Measurements from ENCODE around the gene GRID2IP. TPM values are rescaled to one million over a fixed set of nuclear protein-coding genes. Genes with fewer than 3 reads are reported as not detected.

The GRID2IP gene
- total and polyA plus RNA-seq, 8 donors: 0.47 to 1.00 (median 0.66) TPM

- peaks cover 8 to 24% (median 13%) of the 10 kb centered on the region in 3 donors for H3K4me1 ChIP-seq
- DNase-seq: no peak
- peak overlapping the region in 2 of 4 donors; percentile 72 to 99 for H3K4me3 ChIP-seq
- H3K27ac ChIP-seq: peak overlapping the region in 1 of 4 donors; percentile 6
- ATAC-seq: no peak
- H3K9me3 ChIP-seq: no peaks in the 10 kb centered on the region
- intact Hi-C loops (cut with DNase I): no loop called here
- FAIRE-seq: no peak
- 29 to 36% methylated on average over 6 of the region's 6 CpGs for WGBS, 2 donors
- TF ChIP-seq, protein P1, sequence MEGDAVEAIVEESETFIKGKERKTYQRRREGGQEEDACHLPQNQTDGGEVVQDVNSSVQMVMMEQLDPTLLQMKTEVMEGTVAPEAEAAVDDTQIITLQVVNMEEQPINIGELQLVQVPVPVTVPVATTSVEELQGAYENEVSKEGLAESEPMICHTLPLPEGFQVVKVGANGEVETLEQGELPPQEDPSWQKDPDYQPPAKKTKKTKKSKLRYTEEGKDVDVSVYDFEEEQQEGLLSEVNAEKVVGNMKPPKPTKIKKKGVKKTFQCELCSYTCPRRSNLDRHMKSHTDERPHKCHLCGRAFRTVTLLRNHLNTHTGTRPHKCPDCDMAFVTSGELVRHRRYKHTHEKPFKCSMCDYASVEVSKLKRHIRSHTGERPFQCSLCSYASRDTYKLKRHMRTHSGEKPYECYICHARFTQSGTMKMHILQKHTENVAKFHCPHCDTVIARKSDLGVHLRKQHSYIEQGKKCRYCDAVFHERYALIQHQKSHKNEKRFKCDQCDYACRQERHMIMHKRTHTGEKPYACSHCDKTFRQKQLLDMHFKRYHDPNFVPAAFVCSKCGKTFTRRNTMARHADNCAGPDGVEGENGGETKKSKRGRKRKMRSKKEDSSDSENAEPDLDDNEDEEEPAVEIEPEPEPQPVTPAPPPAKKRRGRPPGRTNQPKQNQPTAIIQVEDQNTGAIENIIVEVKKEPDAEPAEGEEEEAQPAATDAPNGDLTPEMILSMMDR (IDR thresholded peaks at IDR 0.05): no peak
- no peaks in the 10 kb centered on the region for H3K36me3 ChIP-seq
- H3K27me3 ChIP-seq: no peaks in the 10 kb centered on the region
These were observed 69.8 kb downstream of the GRID2IP start for GRCh38 chr7:6481445-6481844.

GRCh38 chr7:6480323-6480660, 71.0 kb downstream of the GRID2IP start:
- no peak for FAIRE-seq
- H3K9me3 ChIP-seq: no peaks in the 10 kb centered on the region
- H3K27ac ChIP-seq: no peak overlapping the region
- H3K36me3 ChIP-seq: no peaks in the 10 kb centered on the region
- TF ChIP-seq, protein P1 (IDR thresholded peaks at IDR 0.05): no peak
- 31 to 32% methylated on average over 5 of the region's 5 CpGs for WGBS, 2 donors
- peaks cover 8 to 30% (median 13%) of the 10 kb centered on the region in 3 donors for H3K4me1 ChIP-seq
- H3K4me3 ChIP-seq: peak overlapping the region in 1 of 4 donors; percentile 12
- intact Hi-C loops (cut with DNase I): no loop called here
- DNase-seq: no peak
- no peaks in the 10 kb centered on the region for H3K27me3 ChIP-seq
- no peak for ATAC-seq

- Histone ChIP-seq H3K27me3 (no peaks in the 10 kb centered on the region), H3K4me3 (no peak overlapping the region), H3K4me1 (peaks cover 8 to 34% (median 13%) of the 10 kb centered on the region in 3 donors), H3K27ac (no peak overlapping the region), H3K9me3 (no peaks in the 10 kb centered on the region), H3K36me3 (no peaks in the 10 kb centered on the region)
- intact Hi-C loops (cut with DNase I): no loop called here
- WGBS, 2 donors: 55 to 67% methylated on average over 8 of the region's 8 CpGs
- TF ChIP-seq, protein P1 (IDR thresholded peaks at IDR 0.05): no peak
- ATAC-seq (no peak), FAIRE-seq (no peak), DNase-seq (no peak)
These were observed 72.2 kb downstream of the GRID2IP start for GRCh38 chr7:6479067-6479466.

GRCh38 chr7:6478186-6478585, 73.1 kb downstream of the GRID2IP start:
- H3K4me3 ChIP-seq: no peak overlapping the region
- DNase-seq: no peak
- H3K27me3 ChIP-seq: no peaks in the 10 kb centered on the region
- ATAC-seq: no peak
- H3K9me3 ChIP-seq: no peaks in the 10 kb centered on the region
- no peaks in the 10 kb centered on the region for H3K36me3 ChIP-seq
- intact Hi-C loops (cut with DNase I): no loop called here
- H3K4me1 ChIP-seq: peaks cover 8 to 34% (median 13%) of the 10 kb centered on the region in 3 donors
- FAIRE-seq: no peak
- no peak overlapping the region for H3K27ac ChIP-seq
- TF ChIP-seq, protein P1 (IDR thresholded peaks at IDR 0.05): no peak
- WGBS, 2 donors: 47 to 54% methylated on average over 7 of the region's 7 CpGs

DNA sequence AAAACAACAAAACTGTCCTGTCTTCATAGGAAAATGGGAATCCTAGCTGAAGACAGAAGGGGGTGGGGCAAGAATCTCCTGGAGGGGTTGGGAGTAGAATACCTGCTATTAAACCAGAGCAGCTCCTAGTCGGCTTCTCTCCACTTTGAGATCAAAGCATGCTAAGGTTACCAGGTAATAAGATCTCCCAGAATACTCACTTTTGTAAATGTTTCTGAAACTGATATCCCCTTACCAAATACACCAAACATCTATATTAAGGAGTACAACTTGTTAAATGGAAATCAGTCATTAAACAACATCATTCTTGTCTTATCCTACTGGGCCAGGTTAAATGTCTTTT, 74.0 kb downstream of the GRID2IP start:
- TF ChIP-seq, protein P1 (IDR thresholded peaks at IDR 0.05): no peak
- H3K4me3 ChIP-seq: no peak overlapping the region
- H3K27me3 ChIP-seq: no peaks in the 10 kb centered on the region
- no peaks in the 10 kb centered on the region for H3K9me3 ChIP-seq
- ATAC-seq (no peak), DNase-seq (no peak), FAIRE-seq (no peak)
- WGBS, 2 donors: 21 to 41% methylated on average over 1 of the region's 1 CpG
- H3K36me3 ChIP-seq: peaks cover 0 to 3% (median 2%) of the 10 kb centered on the region in 3 donors
- H3K4me1 ChIP-seq: peaks cover 8 to 31% (median 13%) of the 10 kb centered on the region in 3 donors
- no peak overlapping the region for H3K27ac ChIP-seq
- intact Hi-C loops (cut with DNase I): no loop called here

Data from pancreas (tissue), 10 donors.